GM12874 (cell line): ENCODE results near the gene ZFAND3.

Experiments used
- CTCF ChIP-seq: IDR thresholded peaks from 2 replicates; pipeline ENCODE4 v1.5.1; 2011; ENCODE audit warnings: low read depth, mild to moderate bottlenecking, control low read depth, low read length, moderate library complexity; ENCODE audit not compliant: insufficient read depth

ZFAND3 gene

GRCh38 chr6:37936150-37936549 lies 116.6 kb downstream of the ZFAND3 start:
- TF ChIP-seq CTCF, result no peak

- TF ChIP-seq CTCF, result no peak
Measured at GRCh38 chr6:37936906-37937305, 117.4 kb downstream of the ZFAND3 start.

GRCh38 chr6:37938909-37939308 lies 119.4 kb downstream of the ZFAND3 start:
- TF ChIP-seq CTCF, result no peak

GRCh38 chr6:37940074-37940847 lies 120.7 kb downstream of the ZFAND3 start:
- TF ChIP-seq CTCF, result no peak

- no peak for TF ChIP-seq CTCF
Measured at GRCh38 chr6:37941871-37942270, 122.3 kb downstream of the ZFAND3 start.

- TF ChIP-seq CTCF, result no peak
Measured at GRCh38 chr6:37942606-37943376, 123.3 kb downstream of the ZFAND3 start.

GRCh38 chr6:37943436-37944058 lies 124.0 kb downstream of the ZFAND3 start:
- no peak for TF ChIP-seq CTCF
